Pancreas (tissue), 10 donors: ENCODE results near the gene SORT1. TPM values are rescaled to one million over a fixed set of nuclear protein-coding genes. Genes with fewer than 3 reads are reported as not detected.

Experiments used
- ATAC-seq, 4 donors: fragments of 200-7000 bp; cut with Tn5 transposase; one replicate each; pipeline versions ENCODE4 v1.8.0 to v1.9.1; 2020; ENCODE audit warnings: mild to moderate bottlenecking in 4 of 4, moderate library complexity in 4 of 4
- DNase-seq, 6 donors: peaks; one replicate each; pipeline ENCODE4 v3.0.0-alpha.2; 2020
- FAIRE-seq: peaks from 2 replicates; lab custom pipeline; 2012; peaks lifted over from hg19 to GRCh38; lab: Jason Lieb, UNC
- H3K27ac ChIP-seq, 4 donors: fragments of 200-600 bp; sonication (generic); 1 replicate in 3 of 4; 2 replicates in 1 of 4; pipeline versions ENCODE4 v1.5.0 to v1.8.0; 2020
- H3K27me3 ChIP-seq, 4 donors: fragments of 200-600 bp; one replicate each; pipeline ENCODE4 v1.8.0; 2021
- H3K36me3 ChIP-seq, 3 donors: fragments of 200-600 bp; sonication (generic) in 1 of 3; one replicate each; pipeline versions ENCODE4 v1.5.0 to v1.8.0; 2020 to 2021
- H3K4me1 ChIP-seq, 3 donors: fragments of 200-600 bp; one replicate each; pipeline ENCODE4 v1.8.0; 2021
- H3K4me3 ChIP-seq, 4 donors: fragments of 200-600 bp; sonication (generic) in 2 of 4; one replicate each; pipeline versions ENCODE4 v1.5.0 to v1.8.0; 2020 to 2021
- H3K9me3 ChIP-seq, 4 donors: fragments of 200-600 bp; one replicate each; pipeline ENCODE4 v1.8.0; 2021
- CTCF ChIP-seq, 4 donors: fragments of 200-600 bp; sonication (generic) in 3 of 4; IDR thresholded peaks; one replicate each; pipeline versions ENCODE4 v1.5.0 to v1.8.0; 2021; ENCODE audit warnings: antibody characterized with exemption in 4 of 4
- WGBS, 2 donors: extraction: QIAGEN DNeasy Blood & Tissue Kit; methylation state at CpG; one replicate each; pipeline ENCODE4 v1.1.7; 2013; 5-methylcytosine and 5-hydroxymethylcytosine counted together
- intact Hi-C, 3 donors: fragments of 100-400 bp; cut with DNase I; formaldehyde crosslinking; loops; one replicate each; pipeline versions ENCODE4 v1.11.1 to v1.14.2; 2022
- polyA plus RNA-seq, 2 donors: library from polyadenylated mRNA; stranded (reverse); fragments of 200-250 nt; gene quantifications; one replicate each; pipeline ENCODE4 v1.2.3, GENCODE V29; 2013
- total RNA-seq, 6 donors: library from RNA; stranded (reverse); fragmentation: NEBNext Ultra II Directional in 4 of 6; extraction: Animal tissue kit (Norgen Biotek cat#: 25700) in 4 of 6; gene quantifications; one replicate each; pipeline versions ENCODE4 v1.2.1 to v1.2.4, GENCODE V29; 2021 to 2023
- donor health status: healthy with polysubstance abuse.
- donor health status: DM: no; HTN: no; CAD: no; lungs with moderate emphysema.
- donor health status: DM: no; HTN: no; CAD: no.
- donor health status: control.
- donor health status: control.
- donor health status: Bipolar disorder and iron deficiency.
- donor health status: DM: yes; HTN: yes; CAD: no.
- donor health status: DM: no; HTN: no; CAD: no.
- donor health status: DM: no; HTN: no; CAD: no.
- donor health status: DM: yes; HTN: yes; CAD: no.

SORT1 gene
- total and polyA plus RNA-seq, 8 donors: 10.4 to 60.7 (median 25.1) TPM

GRCh38 chr1:109274533-109275476 lies 122.9 kb downstream of the SORT1 start:
- no peaks in the 10 kb centered on the region for H3K36me3 ChIP-seq
- ATAC-seq: peak in 3 of 4 donors; percentile 68 to 86 (median 85)
- intact Hi-C loops: loop anchor here in 2 of 3 donors (5.0 to 10.0 kb wide), 3 partner anchors 120 to 250 kb away; partner anchors contain the start of gene SORT1 (in 1 of the 2)
- no peak for FAIRE-seq
- peak in 4 of 6 donors; percentile 28 to 83 (median 78) for DNase-seq
- WGBS, 2 donors: 13 to 32% methylated on average over 24 of the region's 24 CpGs
- no peaks in the 10 kb centered on the region for H3K9me3 ChIP-seq
- no peaks in the 10 kb centered on the region for H3K27me3 ChIP-seq
- no peak for TF ChIP-seq CTCF (IDR thresholded peaks at IDR 0.05)
- peaks cover 0 to 9% (median 6%) of the 10 kb centered on the region in 3 donors for H3K4me1 ChIP-seq
- no peak overlapping the region for H3K4me3 ChIP-seq
- peak overlapping the region in 2 of 4 donors; percentile 71 to 83 for H3K27ac ChIP-seq

- H3K4me3 ChIP-seq: no peak overlapping the region
- no peaks in the 10 kb centered on the region for H3K9me3 ChIP-seq
- no peak for TF ChIP-seq CTCF (IDR thresholded peaks at IDR 0.05)
- peak in 1 of 6 donors; percentile 14 for DNase-seq
- no peaks in the 10 kb centered on the region for H3K36me3 ChIP-seq
- FAIRE-seq: no peak
- H3K27me3 ChIP-seq: no peaks in the 10 kb centered on the region
- 82 to 84% methylated on average over 28 to 30 of the region's 30 CpGs for WGBS, 2 donors
- peaks cover 0 to 9% (median 6%) of the 10 kb centered on the region in 3 donors for H3K4me1 ChIP-seq
- no peak for ATAC-seq
- intact Hi-C loops: loop anchor here in 2 of 3 donors (5.0 to 10.0 kb wide), 3 partner anchors 121 to 251 kb away; partner anchors contain the start of gene SORT1 (in 1 of the 2)
- peak overlapping the region in 1 of 4 donors; percentile 83 for H3K27ac ChIP-seq
Measured at GRCh38 chr1:109273570-109274288, 124.0 kb downstream of the SORT1 start.

GRCh38 chr1:109272831-109273547 lies 124.7 kb downstream of the SORT1 start:
- no peak overlapping the region for H3K27ac ChIP-seq
- no peak for ATAC-seq
- H3K4me3 ChIP-seq: no peak overlapping the region

More at GRCh38 chr1:109272831-109273547, 124.7 kb downstream of the SORT1 start:
- FAIRE-seq (no peak), DNase-seq (peak in 1 of 6 donors; percentile 71)
- 85 to 87% methylated on average over 12 to 16 of the region's 16 CpGs for WGBS, 2 donors
- Histone ChIP-seq H3K4me1 (peaks cover 0 to 9% (median 6%) of the 10 kb centered on the region in 3 donors), H3K36me3 (no peaks in the 10 kb centered on the region), H3K27me3 (no peaks in the 10 kb centered on the region), H3K9me3 (no peaks in the 10 kb centered on the region)
- intact Hi-C loops: loop anchor here in 2 of 3 donors (5.0 to 10.0 kb wide), 3 partner anchors 122 to 252 kb away; partner anchors contain the start of gene SORT1 (in 1 of the 2)
- no peak for TF ChIP-seq CTCF (IDR thresholded peaks at IDR 0.05)
